Activated CD8-positive, alpha-beta memory T cell treated with anti-CD3 and anti-CD28 coated beads, Interleukin-2, amount 50 U/mL, for 24 hours (primary cell): ENCODE results near the gene LIMCH1.
"Not testable (repeated sequence)": the region's sequence is repeated elsewhere in the genome, so short reads cannot be mapped to it uniquely, and the experiment has no call there.

ENCODE experiments used
- DNase-seq: peaks from one replicate; pipeline ENCODE4 v3.0.0-alpha.2; 2020; ENCODE audit errors: extremely low read depth

Gene LIMCH1

GRCh38 chr4:41538017-41538733, at the start of gene LIMCH1:
TSS of gene LIMCH1 (plus strand) at chr4:41538157. CDS start at chr4:41605996, 67,839 bp downstream.
- no peak for DNase-seq

- DNase-seq: not testable (repeated sequence)
These were observed 46.8 kb upstream of the LIMCH1 start for GRCh38 chr4:41491081-41491576.

- no peak for DNase-seq
These were observed 41.0 kb upstream of the LIMCH1 start for GRCh38 chr4:41496977-41497376.

GRCh38 chr4:41498177-41498576, 39.8 kb upstream of the LIMCH1 start:
- no peak for DNase-seq

- DNase-seq: no peak
These were observed 33.7 kb upstream of the LIMCH1 start for GRCh38 chr4:41504167-41504818.

GRCh38 chr4:41505161-41505661, 32.7 kb upstream of the LIMCH1 start:
- no peak for DNase-seq

- no peak for DNase-seq
These were observed 31.8 kb upstream of the LIMCH1 start for GRCh38 chr4:41506130-41506529.

GRCh38 chr4:41507291-41507947, 30.5 kb upstream of the LIMCH1 start:
- no peak for DNase-seq

GRCh38 chr4:41509451-41509866, 28.5 kb upstream of the LIMCH1 start:
- DNase-seq: no peak

- DNase-seq: no peak
These were observed 27.8 kb upstream of the LIMCH1 start for GRCh38 chr4:41510179-41510578.

- no peak for DNase-seq
These were observed 25.8 kb upstream of the LIMCH1 start for GRCh38 chr4:41512136-41512535.

GRCh38 chr4:41512596-41512995, 25.4 kb upstream of the LIMCH1 start:
- DNase-seq: no peak

- no peak for DNase-seq
These were observed 23.8 kb upstream of the LIMCH1 start for GRCh38 chr4:41514169-41514568.

GRCh38 chr4:41514766-41515481, 23.0 kb upstream of the LIMCH1 start:
- DNase-seq: no peak

GRCh38 chr4:41517121-41517520, 20.8 kb upstream of the LIMCH1 start:
- DNase-seq: no peak

GRCh38 chr4:41517747-41518146, 20.2 kb upstream of the LIMCH1 start:
- DNase-seq: no peak

- DNase-seq: no peak
These were observed 13.5 kb upstream of the LIMCH1 start for GRCh38 chr4:41524425-41524824.

GRCh38 chr4:41525129-41525528, 12.8 kb upstream of the LIMCH1 start:
- DNase-seq: no peak

GRCh38 chr4:41526628-41527027, 11.3 kb upstream of the LIMCH1 start:
- no peak for DNase-seq

- DNase-seq: no peak
These were observed 9.3 kb upstream of the LIMCH1 start for GRCh38 chr4:41528512-41529205.

GRCh38 chr4:41530741-41531140, 7.2 kb upstream of the LIMCH1 start:
- no peak for DNase-seq
